ENCODE results near the gene RNF144A.

- no peak for TF ChIP-seq CTCF (IDR thresholded peaks at IDR 0.05)
- TF ChIP-seq POLR2A (IDR thresholded peaks at IDR 0.05), result no peak
- TF ChIP-seq POLR2AphosphoS5 (IDR thresholded peaks at IDR 0.05), result no peak
- no peak for TF ChIP-seq EP300 (IDR thresholded peaks at IDR 0.05)
These were observed 54.3 kb downstream of the RNF144A start for GRCh38 chr2:6971502-6971901.
